Adrenal gland (tissue), 12 donors: Measurements from ENCODE around the gene RSL24D1. TPM values are rescaled to one million over a fixed set of nuclear protein-coding genes. Genes with fewer than 3 reads are reported as not detected.

Experiments
- DNase-seq, 7 donors: peaks; one replicate each; pipeline ENCODE4 v3.0.0-alpha.2; 2019 to 2020
- H3K27ac ChIP-seq, 5 donors: fragments of 200-600 bp; sonication (generic) in 4 of 5; 1 replicate in 3 of 5; 2 replicates in 2 of 5; pipeline versions ENCODE4 v1.5.1 to v1.8.0; 2016 to 2020; ENCODE audit warnings: mild to moderate bottlenecking in 1 of 5
- H3K27me3 ChIP-seq: fragments of 200-600 bp; 2 replicates; pipeline ENCODE4 v1.8.0; 2021
- H3K36me3 ChIP-seq, 2 donors: fragments of 200-600 bp; replicated peaks in 1 of 2; 1 replicate in 1 of 2; 2 replicates in 1 of 2; pipeline versions ENCODE4 v1.5.1 to v1.8.0; 2018 to 2022
- H3K4me1 ChIP-seq, 2 donors: fragments of 200-600 bp; replicated peaks in 1 of 2; 1 replicate in 1 of 2; 2 replicates in 1 of 2; pipeline versions ENCODE4 v1.5.1 to v1.8.0; 2018 to 2021
- H3K4me3 ChIP-seq, 4 donors: fragments of 200-600 bp; sonication (generic) in 3 of 4; one replicate each; pipeline ENCODE4 v1.5.1; 2016 to 2018
- H3K9me3 ChIP-seq, 3 donors: fragments of 200-600 bp; sonication (generic) in 1 of 3; replicated peaks in 1 of 3; 1 replicate in 2 of 3; 2 replicates in 1 of 3; pipeline versions ENCODE4 v1.5.1 to v1.8.0; 2016 to 2021
- POLR2A ChIP-seq, 2 donors: fragments of 450-650 bp; IDR thresholded peaks; one replicate each; pipeline ENCODE4 v1.6.1; 2017; ENCODE audit warnings: antibody characterized with exemption in 2 of 2, mild to moderate bottlenecking in 2 of 2, moderate library complexity in 1 of 2
- WGBS, 4 donors: extraction: QIAGEN DNeasy Blood & Tissue Kit in 2 of 4; methylation state at CpG; one replicate each; pipeline versions ENCODE4 v1.1.5 to v1.1.7; 2013 to 2017; 5-methylcytosine and 5-hydroxymethylcytosine counted together
- intact Hi-C, 2 donors: fragments of 100-400 bp; cut with DNase I; formaldehyde crosslinking; loops; one replicate each; pipeline versions ENCODE4 v1.14.1 to v1.15.0; 2022 to 2023
- polyA plus RNA-seq, 3 donors: library from polyadenylated mRNA; stranded (reverse); fragments of 200-250 nt in 2 of 3; fragments of 350-450 nt in 1 of 3; fragmentation: Illumina TruSeq in 1 of 3; extraction: RNeasy Lipid Tissue Mini Kit (QIAGEN cat#74804) in 1 of 3; gene quantifications; one replicate each; pipeline ENCODE4 v1.2.3, GENCODE V29; 2013 to 2014
- total RNA-seq, 9 donors: library from RNA; depleted of rRNA in 4 of 9; stranded (reverse); fragments of >200 nt in 4 of 9; fragments of 120-200 nt in 1 of 9; fragmentation: NEBNext Ultra II Directional in 1 of 9; extraction: Animal tissue kit (Norgen Biotek cat#: 25700) in 1 of 9; gene quantifications; one replicate each; pipeline versions ENCODE4 v1.1.0 to v1.2.4, GENCODE V29; 2013 to 2023
- TF ChIP-seq, protein P1 (sequence below), 6 experiments: fragments of 450-650 bp in 4 of 6; fragments of 200-600 bp in 2 of 6; sonication (generic) in 1 of 6; IDR thresholded peaks; 1 replicate in 5 of 6; 2 replicates in 1 of 6; pipeline versions ENCODE4 v1.5.1 to v1.8.0; 2016 to 2021; ENCODE audit warnings: antibody characterized with exemption in 6 of 6, mild to moderate bottlenecking in 2 of 6, moderate library complexity in 1 of 6
- donor health status: healthy with polysubstance abuse.
- donor health status: Bipolar disorder and iron deficiency.
- donor health status: DM: yes; HTN: yes; CAD: no.
- donor health status: DM: no; HTN: no; CAD: no.
- donor health status: DM: no; HTN: no; CAD: no.
- donor health status: DM: yes; HTN: yes; CAD: no.

The RSL24D1 gene
- total and polyA plus RNA-seq, 12 donors = 31.9 to 76.2 (median 50.7) TPM

DNA sequence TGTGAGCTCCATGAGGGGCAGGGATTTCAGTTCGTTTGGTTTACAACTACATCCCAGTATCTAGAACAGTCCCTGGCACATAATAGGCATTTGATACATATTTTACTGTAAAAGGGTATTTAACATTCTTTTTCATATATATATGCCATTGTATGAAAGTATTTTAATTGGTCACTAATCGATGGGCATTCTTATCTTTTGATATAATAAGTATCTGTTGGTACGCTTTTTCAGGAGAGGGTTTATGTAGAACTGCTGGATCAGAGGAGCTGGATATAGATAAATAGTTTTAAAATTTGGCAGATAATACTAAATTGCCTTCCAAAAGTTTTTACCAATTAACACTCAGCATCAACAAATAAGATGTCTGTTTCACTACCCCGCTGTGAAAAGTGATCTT lies 978 bp upstream of the RSL24D1 start:
- no peak for TF ChIP-seq POLR2A (IDR thresholded peaks at IDR 0.05)
- TF ChIP-seq, protein P1, sequence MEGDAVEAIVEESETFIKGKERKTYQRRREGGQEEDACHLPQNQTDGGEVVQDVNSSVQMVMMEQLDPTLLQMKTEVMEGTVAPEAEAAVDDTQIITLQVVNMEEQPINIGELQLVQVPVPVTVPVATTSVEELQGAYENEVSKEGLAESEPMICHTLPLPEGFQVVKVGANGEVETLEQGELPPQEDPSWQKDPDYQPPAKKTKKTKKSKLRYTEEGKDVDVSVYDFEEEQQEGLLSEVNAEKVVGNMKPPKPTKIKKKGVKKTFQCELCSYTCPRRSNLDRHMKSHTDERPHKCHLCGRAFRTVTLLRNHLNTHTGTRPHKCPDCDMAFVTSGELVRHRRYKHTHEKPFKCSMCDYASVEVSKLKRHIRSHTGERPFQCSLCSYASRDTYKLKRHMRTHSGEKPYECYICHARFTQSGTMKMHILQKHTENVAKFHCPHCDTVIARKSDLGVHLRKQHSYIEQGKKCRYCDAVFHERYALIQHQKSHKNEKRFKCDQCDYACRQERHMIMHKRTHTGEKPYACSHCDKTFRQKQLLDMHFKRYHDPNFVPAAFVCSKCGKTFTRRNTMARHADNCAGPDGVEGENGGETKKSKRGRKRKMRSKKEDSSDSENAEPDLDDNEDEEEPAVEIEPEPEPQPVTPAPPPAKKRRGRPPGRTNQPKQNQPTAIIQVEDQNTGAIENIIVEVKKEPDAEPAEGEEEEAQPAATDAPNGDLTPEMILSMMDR (IDR thresholded peaks at IDR 0.05) = no peak
- peak overlapping the region in 4 of 5 donors; percentile 82 to 94 (median 87) for H3K27ac ChIP-seq
- no peak for DNase-seq

DNA sequence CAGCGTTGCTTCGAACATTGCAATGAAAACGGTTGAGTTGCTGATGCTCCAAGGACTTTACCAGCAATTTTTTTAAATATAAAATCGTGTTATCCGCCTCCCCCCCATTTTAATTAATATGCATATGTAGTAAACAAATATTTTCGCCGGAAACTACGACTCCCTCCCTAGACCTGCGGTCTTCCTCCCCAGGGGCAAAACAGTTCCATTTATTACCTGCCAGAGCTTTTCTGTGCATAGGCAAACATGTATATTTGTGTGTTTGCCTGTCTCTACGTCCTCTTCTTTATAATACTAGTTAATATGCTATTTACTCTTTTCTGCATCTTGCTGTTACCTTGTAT lies 593 bp upstream of the RSL24D1 start:
- Histone ChIP-seq H3K27ac (peak overlapping the region in 4 of 5 donors; percentile 82 to 94 (median 87)), H3K27me3 (no peaks in the 10 kb centered on the region), H3K9me3 (no peaks in the 10 kb centered on the region), H3K4me1 (peaks cover 10 to 31% of the 10 kb centered on the region in 2 donors), H3K36me3 (peaks cover 0 to 3% of the 10 kb centered on the region in 2 donors), H3K4me3 (peak overlapping the region in 3 of 4 donors; percentile 67 to 70 (median 68))
- no peak for DNase-seq
- TF ChIP-seq POLR2A (IDR thresholded peaks at IDR 0.05) = no peak
- TF ChIP-seq, protein P1 (IDR thresholded peaks at IDR 0.05) = no peak
- intact Hi-C loops = no loop called here
- WGBS, 4 donors = 0 to 1% (median 0%) methylated on average over 10 of the region's 10 CpGs

More for the DNA sequence above, 978 bp upstream of the RSL24D1 start:
- 43 to 60% (median 56%) methylated on average over 4 of the region's 4 CpGs for WGBS, 4 donors
- Histone ChIP-seq H3K4me3 (peak overlapping the region in 2 of 4 donors; percentile 68 to 70), H3K9me3 (no peaks in the 10 kb centered on the region), H3K4me1 (peaks cover 10 to 30% of the 10 kb centered on the region in 2 donors), H3K27me3 (no peaks in the 10 kb centered on the region), H3K36me3 (no peaks in the 10 kb centered on the region)
- intact Hi-C loops = no loop called here

DNA sequence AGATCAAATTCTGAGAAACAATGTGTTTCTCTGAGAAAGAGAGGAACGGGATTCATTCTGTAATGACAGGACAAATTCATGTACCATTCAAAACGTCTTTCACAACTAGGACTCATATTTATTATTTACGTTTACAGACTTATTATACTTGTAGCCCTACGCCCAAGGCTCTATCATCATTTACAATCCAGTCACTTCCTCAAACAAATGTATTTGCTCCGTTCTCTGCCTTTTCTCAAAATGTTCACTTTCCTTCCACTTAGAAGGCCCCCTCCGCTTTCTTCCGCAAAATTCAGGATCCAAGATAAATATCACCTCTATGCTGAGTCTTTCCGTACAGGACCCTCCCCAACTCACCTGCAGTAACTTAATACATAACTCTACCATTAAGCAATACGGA lies 745 bp downstream of the RSL24D1 start:
- Histone ChIP-seq H3K4me1 (peaks cover 10 to 31% of the 10 kb centered on the region in 2 donors), H3K36me3 (peaks cover 0 to 14% of the 10 kb centered on the region in 2 donors), H3K4me3 (peak overlapping the region in 3 of 4 donors; percentile 68 to 93 (median 70)), H3K9me3 (no peaks in the 10 kb centered on the region), H3K27me3 (no peaks in the 10 kb centered on the region), H3K27ac (peak overlapping the region in 4 of 5 donors; percentile 80 to 94 (median 86))
- 1 to 4% (median 3%) methylated on average over 9 of the region's 9 CpGs for WGBS, 4 donors
- intact Hi-C loops = no loop called here
- TF ChIP-seq POLR2A (IDR thresholded peaks at IDR 0.05) = no peak
- TF ChIP-seq, protein P1 (IDR thresholded peaks at IDR 0.05) = no peak
- DNase-seq = no peak

DNA sequence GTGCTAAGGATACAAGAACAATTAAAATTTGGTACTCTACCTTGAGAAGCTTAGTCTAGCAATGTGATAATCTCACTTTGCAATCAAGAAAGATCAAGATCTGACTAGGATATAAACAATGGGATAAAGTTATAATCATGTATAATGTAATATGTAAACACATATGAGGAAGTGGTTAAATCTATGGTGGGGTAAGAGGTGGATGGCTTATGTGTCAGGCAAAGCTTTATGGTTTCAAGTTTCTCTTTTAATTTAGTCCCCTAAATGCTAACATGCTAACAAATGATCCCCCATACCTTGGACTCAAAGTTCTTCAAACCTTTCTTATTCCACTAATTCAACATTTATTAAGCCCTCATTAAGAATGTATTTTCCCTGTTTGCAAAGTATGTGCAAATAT lies 2.5 kb downstream of the RSL24D1 start:
- Histone ChIP-seq H3K4me1 (peaks cover 10 to 31% of the 10 kb centered on the region in 2 donors), H3K27me3 (no peaks in the 10 kb centered on the region), H3K9me3 (no peaks in the 10 kb centered on the region), H3K4me3 (no peak overlapping the region), H3K27ac (no peak overlapping the region), H3K36me3 (peaks cover 0 to 24% of the 10 kb centered on the region in 2 donors)
- TF ChIP-seq, protein P1 (IDR thresholded peaks at IDR 0.05) = no peak
- no peak for TF ChIP-seq POLR2A (IDR thresholded peaks at IDR 0.05)
- intact Hi-C loops = no loop called here
- no peak for DNase-seq
